GM12865 (cell line): ENCODE data around the gene FSD1.

Source experiments
- DNase-seq: peaks from one replicate; pipeline ENCODE4 v3.0.0; 2010; ENCODE audit warnings: low read depth
- H3K4me3 ChIP-seq: 2 replicates; pipeline ENCODE4 v1.5.1; 2011; ENCODE audit warnings: mild to moderate bottlenecking, low read depth, low read length, control low read depth
- TF ChIP-seq, protein P1 (sequence below): IDR thresholded peaks from 2 replicates; pipeline ENCODE4 v1.5.1; 2011; ENCODE audit warnings: low read length, control low read depth, low read depth, inconsistent platforms; ENCODE audit not compliant: insufficient read depth; ENCODE audit errors: missing control alignments

FSD1 gene

GRCh38 chr19:4298810-4299550 is 5.4 kb upstream of the FSD1 start:
- TF ChIP-seq, protein P1, sequence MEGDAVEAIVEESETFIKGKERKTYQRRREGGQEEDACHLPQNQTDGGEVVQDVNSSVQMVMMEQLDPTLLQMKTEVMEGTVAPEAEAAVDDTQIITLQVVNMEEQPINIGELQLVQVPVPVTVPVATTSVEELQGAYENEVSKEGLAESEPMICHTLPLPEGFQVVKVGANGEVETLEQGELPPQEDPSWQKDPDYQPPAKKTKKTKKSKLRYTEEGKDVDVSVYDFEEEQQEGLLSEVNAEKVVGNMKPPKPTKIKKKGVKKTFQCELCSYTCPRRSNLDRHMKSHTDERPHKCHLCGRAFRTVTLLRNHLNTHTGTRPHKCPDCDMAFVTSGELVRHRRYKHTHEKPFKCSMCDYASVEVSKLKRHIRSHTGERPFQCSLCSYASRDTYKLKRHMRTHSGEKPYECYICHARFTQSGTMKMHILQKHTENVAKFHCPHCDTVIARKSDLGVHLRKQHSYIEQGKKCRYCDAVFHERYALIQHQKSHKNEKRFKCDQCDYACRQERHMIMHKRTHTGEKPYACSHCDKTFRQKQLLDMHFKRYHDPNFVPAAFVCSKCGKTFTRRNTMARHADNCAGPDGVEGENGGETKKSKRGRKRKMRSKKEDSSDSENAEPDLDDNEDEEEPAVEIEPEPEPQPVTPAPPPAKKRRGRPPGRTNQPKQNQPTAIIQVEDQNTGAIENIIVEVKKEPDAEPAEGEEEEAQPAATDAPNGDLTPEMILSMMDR = no peak
- DNase-seq = no peak
- no peak overlapping the region for H3K4me3 ChIP-seq

DNA sequence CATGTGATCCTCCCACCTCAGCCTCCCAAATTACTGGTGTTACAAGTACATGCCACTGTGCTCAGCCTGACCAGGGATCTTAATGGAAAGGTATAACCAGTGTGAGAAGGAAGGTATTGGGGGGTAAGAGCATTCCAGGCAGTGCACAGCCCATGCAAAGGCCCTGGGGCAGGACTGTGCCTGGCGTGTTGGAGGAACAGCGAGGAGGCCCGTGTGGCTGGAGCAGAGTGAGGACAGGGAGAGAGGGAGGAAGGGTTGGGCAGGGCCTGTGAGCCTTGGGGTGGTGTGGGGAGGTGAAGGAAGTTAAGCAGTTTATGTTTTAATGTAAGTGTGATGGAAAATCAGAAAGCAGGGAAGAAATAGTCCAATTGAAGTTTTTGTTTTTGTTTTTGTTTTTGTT is 3.8 kb upstream of the FSD1 start:
- no peak for DNase-seq
- no peak overlapping the region for H3K4me3 ChIP-seq
- TF ChIP-seq, protein P1 = no peak

DNA sequence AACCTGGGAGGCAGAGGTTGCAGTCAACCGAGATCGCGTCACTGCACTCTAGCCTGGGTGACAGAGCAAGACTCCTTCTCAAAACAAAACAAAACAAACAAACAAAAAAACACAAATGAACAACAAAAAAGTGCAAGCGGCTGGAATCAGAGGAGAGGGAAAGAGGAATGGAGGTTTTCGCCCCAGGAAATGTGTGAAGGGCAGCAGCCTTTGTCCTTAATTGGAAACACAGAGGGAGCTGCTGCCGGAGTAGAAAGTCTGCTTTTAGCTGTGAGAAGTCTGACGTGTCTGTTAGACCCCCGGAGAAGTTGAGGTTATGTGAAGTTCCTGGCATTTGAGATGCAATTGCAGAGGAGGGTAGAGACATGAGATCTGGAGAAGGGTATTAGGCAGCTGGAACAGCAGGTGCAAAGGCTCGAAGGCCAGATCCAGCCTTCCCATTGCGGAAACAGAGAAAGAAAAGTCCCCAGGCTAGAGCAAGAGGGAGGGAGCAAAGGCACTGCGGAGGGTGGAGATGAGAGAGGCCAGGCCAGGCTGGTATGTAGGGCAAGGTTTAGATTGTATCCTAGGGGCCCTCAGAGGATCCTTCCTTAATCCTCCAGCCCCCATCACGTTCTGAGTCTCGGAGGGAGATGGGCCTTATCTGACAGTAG is 2.7 kb upstream of the FSD1 start:
- TF ChIP-seq, protein P1 = no peak
- no peak overlapping the region for H3K4me3 ChIP-seq
- no peak for DNase-seq

DNA sequence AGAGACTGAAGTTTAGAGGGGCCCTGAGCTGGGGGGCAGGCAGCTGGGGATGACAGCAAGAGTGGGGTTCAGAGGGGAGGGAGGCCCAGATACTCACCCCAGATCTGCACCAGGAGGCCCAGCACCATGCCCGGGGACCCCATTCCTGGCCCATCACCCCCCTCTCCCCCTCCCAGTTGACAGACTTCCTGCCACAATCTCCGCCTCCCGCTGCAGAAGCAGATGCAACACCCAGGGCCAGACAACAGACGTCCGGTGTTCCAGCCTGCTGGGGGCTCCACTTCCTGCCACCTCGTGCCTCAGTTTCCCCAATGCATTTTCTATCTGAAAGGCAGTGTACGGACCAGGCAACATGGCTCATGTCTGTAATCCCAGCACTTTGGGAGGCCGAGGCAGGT is 2.2 kb upstream of the FSD1 start, which contains the start of gene TMIGD2:
TSS of gene TMIGD2 (minus strand) at position 147 of the 398 bp plus-strand sequence. CDS start at position 143, 4 bp downstream.
- no peak for DNase-seq
- TF ChIP-seq, protein P1 = no peak
- H3K4me3 ChIP-seq = no peak within 1 kb of the TSS

DNA sequence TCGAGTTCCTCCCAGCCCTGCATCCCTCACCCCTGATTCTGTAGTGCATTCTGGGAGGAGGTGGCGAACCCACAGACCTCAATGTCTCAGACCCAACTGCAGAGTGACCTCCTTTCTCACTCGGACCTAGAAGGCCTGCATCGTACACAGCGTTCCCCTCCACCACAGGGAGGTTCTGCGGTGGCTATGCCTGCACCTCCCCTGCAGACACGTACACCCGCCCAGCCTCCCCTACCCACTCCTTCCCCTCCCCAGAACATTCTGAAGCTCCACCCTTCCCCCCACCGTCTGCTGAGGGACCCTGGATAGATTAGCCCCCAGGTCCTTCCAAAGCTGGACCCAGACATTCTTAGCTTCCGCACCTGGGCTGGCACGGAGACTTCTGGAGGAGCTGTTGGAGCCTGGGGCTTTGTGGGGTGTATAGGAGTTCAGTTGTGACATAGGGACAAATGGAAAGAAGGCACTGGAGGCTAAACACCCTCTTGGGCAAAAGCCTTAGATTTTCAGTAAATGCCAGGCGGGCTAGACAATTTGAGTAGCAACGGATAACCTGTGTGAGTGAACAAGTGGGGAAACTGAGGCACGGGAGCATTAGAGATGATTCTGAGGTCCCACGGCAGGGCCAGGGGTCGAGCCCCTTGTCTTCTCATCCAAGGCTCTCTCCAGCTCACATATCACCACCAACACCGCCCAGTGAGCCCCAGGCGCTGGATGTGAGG is 420 bp upstream of the FSD1 start:
- H3K4me3 ChIP-seq = no peak overlapping the region
- no peak for DNase-seq
- TF ChIP-seq, protein P1 = no peak

DNA sequence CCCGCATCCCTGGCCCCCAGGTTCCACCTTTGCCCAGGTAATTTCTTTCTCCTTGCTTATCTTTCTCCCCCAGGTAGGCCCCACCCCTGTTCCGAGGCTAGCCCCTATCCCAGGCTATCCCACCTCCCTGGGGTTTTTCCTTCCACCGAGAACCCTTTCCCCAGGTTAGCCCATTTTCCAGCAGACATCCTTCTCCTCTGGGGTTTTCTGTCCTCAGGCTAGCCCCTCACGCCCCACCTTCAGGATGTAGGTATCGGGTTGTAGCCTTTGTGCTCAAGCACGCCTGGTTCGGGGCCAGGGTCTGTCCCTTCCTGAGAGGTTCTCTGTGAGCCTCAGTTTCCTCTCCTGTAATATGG is 837 bp downstream of the FSD1 start:
- TF ChIP-seq, protein P1 = no peak
- H3K4me3 ChIP-seq = no peak overlapping the region
- DNase-seq = no peak
